Measurements from ENCODE around the gene MYL10. TPM values are rescaled to one million over a fixed set of nuclear protein-coding genes. Genes with fewer than 3 reads are reported as not detected.

Gene MYL10
- total RNA-seq, result not detected in 2 replicates

DNA sequence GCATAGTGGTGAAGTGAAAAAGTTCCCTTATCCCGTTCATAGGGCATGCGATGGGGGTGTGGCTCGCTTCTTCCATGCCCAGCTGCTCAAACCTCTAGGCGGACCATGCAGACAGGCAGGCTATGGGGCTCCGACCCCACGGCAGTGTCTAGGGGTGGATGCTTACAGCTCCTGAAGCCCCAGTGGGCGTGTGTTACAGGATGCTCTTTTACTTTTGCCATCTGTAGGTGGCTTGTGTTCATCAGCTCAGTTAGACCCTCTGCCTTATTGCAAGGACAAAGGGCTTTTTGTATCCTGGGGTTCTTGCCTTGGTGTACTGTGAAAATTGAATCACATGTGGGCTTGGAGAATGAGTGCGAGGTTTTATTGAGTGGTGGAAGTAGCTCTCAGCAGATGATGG lies at the start of gene MYL10:
TSS of gene MYL10 (minus strand) at position 126 of the 400 bp plus-strand sequence. CDS start 178 bp downstream, outside the sequence.

Other genes starting within 250 kb of the MYL10 start
- gene CUX1, start 188.3 kb upstream of the MYL10 start, total RNA-seq, result 45.4 and 57.4 TPM in 2 replicates